Uterus (tissue), 4 donors: Measurements from ENCODE around the gene LACC1. TPM values are rescaled to one million over a fixed set of nuclear protein-coding genes. Genes with fewer than 3 reads are reported as not detected.

ENCODE experiments used
- DNase-seq, 2 donors: peaks; one replicate each; pipeline ENCODE4 v3.0.0-alpha.2; 2019 to 2020
- H3K27ac ChIP-seq, 2 donors: fragments of 200-600 bp; sonication (generic); 1 replicate in 1 of 2; 2 replicates in 1 of 2; pipeline ENCODE4 v1.5.1; 2016 to 2018
- H3K27me3 ChIP-seq, 2 donors: fragments of 200-600 bp; sonication (generic); one replicate each; pipeline ENCODE4 v1.5.1; 2018 to 2019; ENCODE audit warnings: control low read depth in 1 of 2
- H3K36me3 ChIP-seq, 2 donors: fragments of 200-600 bp; sonication (generic); one replicate each; pipeline ENCODE4 v1.5.1; 2019; ENCODE audit warnings: control low read depth in 1 of 2
- H3K4me1 ChIP-seq, 2 donors: fragments of 200-600 bp; sonication (generic); one replicate each; pipeline ENCODE4 v1.5.1; 2018 to 2019; ENCODE audit warnings: control low read depth in 1 of 2
- H3K4me3 ChIP-seq, 2 donors: fragments of 200-600 bp; sonication (generic); 1 replicate in 1 of 2; 2 replicates in 1 of 2; pipeline ENCODE4 v1.5.1; 2018 to 2019; ENCODE audit warnings: mild to moderate bottlenecking in 1 of 2
- H3K9me3 ChIP-seq, 2 donors: fragments of 200-600 bp; sonication (generic); one replicate each; pipeline ENCODE4 v1.5.1; 2019; ENCODE audit warnings: control low read depth in 1 of 2
- CTCF ChIP-seq, 4 experiments: fragments of 200-600 bp in 2 of 4; fragments of 450-650 bp in 2 of 4; sonication (generic) in 2 of 4; IDR thresholded peaks; one replicate each; pipeline ENCODE4 v1.5.1; 2016 to 2019; ENCODE audit warnings: antibody characterized with exemption in 4 of 4, mild to moderate bottlenecking in 2 of 4, moderate library complexity in 1 of 4
- POLR2A ChIP-seq, 2 donors: fragments of 450-650 bp; IDR thresholded peaks; one replicate each; pipeline ENCODE4 v1.6.1; 2016; ENCODE audit warnings: antibody characterized with exemption in 2 of 2, mild to moderate bottlenecking in 1 of 2, moderate library complexity in 1 of 2
- intact Hi-C: fragments of 100-400 bp; cut with DNase I; formaldehyde crosslinking; loops from one replicate; pipeline ENCODE4 v1.15.1; 2023; ENCODE audit warnings: low total_unique reads
- total RNA-seq, 4 donors: library from RNA; depleted of rRNA in 3 of 4; stranded (reverse); fragments of >200 nt in 3 of 4; gene quantifications; one replicate each; pipeline versions ENCODE4 v1.1.0 to v1.2.4, GENCODE V29; 2014 to 2023
- donor health status: DM: yes; HTN: yes; CAD: no.

Gene LACC1
- 1 to 10 TPM; 1.0 to 7.7 (median 5.4) TPM for total RNA-seq

- H3K4me3 ChIP-seq: peak within 1 kb of the TSS; percentile 76 to 91
- no peaks in the 10 kb centered on the region for H3K36me3 ChIP-seq
- H3K4me1 ChIP-seq: no peaks in the 10 kb centered on the region
- no peaks in the 10 kb centered on the region for H3K27me3 ChIP-seq
- H3K9me3 ChIP-seq: no peaks in the 10 kb centered on the region
- intact Hi-C loops: no loop called here
- DNase-seq: peak in 1 of 2 donors; percentile 53
- no peak for TF ChIP-seq POLR2A (IDR thresholded peaks at IDR 0.05)
- no peak for TF ChIP-seq CTCF (IDR thresholded peaks at IDR 0.05)
- H3K27ac ChIP-seq: peak within 1 kb of the TSS; percentile 91 to 95
Observed at GRCh38 chr13:43879755-43880181, at the start of gene LACC1. LACC1 (plus strand) TSS chr13:43879904; CDS start chr13:43880986, 1,082 bp downstream.

GRCh38 chr13:43830497-43830881 is 49.2 kb upstream of the LACC1 start:
- no peak for TF ChIP-seq CTCF (IDR thresholded peaks at IDR 0.05)
- TF ChIP-seq POLR2A (IDR thresholded peaks at IDR 0.05): no peak
- no peak for DNase-seq
- Histone ChIP-seq H3K9me3 (no peaks in the 10 kb centered on the region), H3K27me3 (no peaks in the 10 kb centered on the region), H3K4me3 (no peak overlapping the region), H3K27ac (peak overlapping the region in 1 of 2 donors; percentile 2), H3K36me3 (no peaks in the 10 kb centered on the region), H3K4me1 (no peaks in the 10 kb centered on the region)
- intact Hi-C loops: no loop called here

GRCh38 chr13:43831088-43831487 is 48.6 kb upstream of the LACC1 start:
- DNase-seq: no peak
- intact Hi-C loops: no loop called here

DNA sequence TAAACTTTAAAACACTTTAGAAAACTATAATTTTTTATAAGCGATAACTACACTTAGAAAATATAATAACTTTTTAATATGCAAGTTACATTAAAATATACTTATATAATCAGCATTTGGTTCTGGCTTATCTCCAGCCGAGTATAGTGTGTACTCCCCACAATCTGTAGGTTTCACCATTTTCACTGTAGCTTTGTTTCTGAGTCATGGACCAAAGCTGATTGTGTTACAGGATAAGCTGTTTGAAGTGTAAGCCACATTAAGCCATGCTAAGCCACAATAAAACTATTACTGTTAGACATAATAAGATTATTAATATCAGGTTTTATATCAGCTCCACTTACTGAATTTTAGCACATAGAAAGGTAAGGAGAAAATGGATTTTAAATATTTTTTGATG is 44.0 kb upstream of the LACC1 start:
- intact Hi-C loops: no loop called here
- no peaks in the 10 kb centered on the region for H3K9me3 ChIP-seq
- no peak for TF ChIP-seq POLR2A (IDR thresholded peaks at IDR 0.05)
- TF ChIP-seq CTCF (IDR thresholded peaks at IDR 0.05): no peak
- no peaks in the 10 kb centered on the region for H3K4me1 ChIP-seq
- no peak overlapping the region for H3K4me3 ChIP-seq
- H3K36me3 ChIP-seq: no peaks in the 10 kb centered on the region
- H3K27me3 ChIP-seq: no peaks in the 10 kb centered on the region
- no peak overlapping the region for H3K27ac ChIP-seq
- no peak for DNase-seq

More at GRCh38 chr13:43831088-43831487, 48.6 kb upstream of the LACC1 start:
- Histone ChIP-seq H3K27ac (no peak overlapping the region), H3K4me1 (no peaks in the 10 kb centered on the region), H3K9me3 (no peaks in the 10 kb centered on the region), H3K27me3 (no peaks in the 10 kb centered on the region), H3K36me3 (no peaks in the 10 kb centered on the region), H3K4me3 (no peak overlapping the region)
- TF ChIP-seq CTCF (IDR thresholded peaks at IDR 0.05) (no peak), POLR2A (IDR thresholded peaks at IDR 0.05) (no peak)

DNA sequence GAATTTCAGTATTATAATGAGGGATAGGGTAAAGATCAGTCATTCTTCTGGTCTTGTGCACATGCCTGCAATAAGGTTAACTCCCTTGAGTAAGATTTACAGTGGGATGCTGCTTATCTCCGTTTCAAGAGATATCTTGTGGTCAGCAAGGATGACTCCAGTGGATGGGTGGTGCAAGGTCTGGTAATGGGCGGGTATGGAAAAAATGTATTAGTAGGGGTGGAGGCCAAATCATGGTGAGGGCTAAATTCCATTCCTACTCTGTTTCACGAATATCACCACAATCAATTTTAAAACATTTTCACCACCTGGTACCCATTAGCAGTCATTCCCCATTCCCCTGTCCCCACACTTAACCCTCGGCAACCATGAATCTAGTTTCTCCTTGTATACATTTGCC is 40.8 kb upstream of the LACC1 start:
- TF ChIP-seq CTCF (IDR thresholded peaks at IDR 0.05): no peak
- TF ChIP-seq POLR2A (IDR thresholded peaks at IDR 0.05): no peak
- H3K9me3 ChIP-seq: no peaks in the 10 kb centered on the region
- no peaks in the 10 kb centered on the region for H3K36me3 ChIP-seq
- DNase-seq: no peak
- no peaks in the 10 kb centered on the region for H3K4me1 ChIP-seq
- no peak overlapping the region for H3K27ac ChIP-seq
- H3K4me3 ChIP-seq: no peak overlapping the region
- H3K27me3 ChIP-seq: no peaks in the 10 kb centered on the region
- intact Hi-C loops: no loop called here
